NCI-H748 treated with DMSO at 0.1 percent for 48 hours (cell line): Measurements from ENCODE around the gene LIFR.
A peak's percentile ranks its signal among the peaks of the same experiment; 100 is the strongest.

Experiments
- DNase-seq: peaks from one replicate; lab custom pipeline; 2025; lab: John Stamatoyannopoulos, UW

Gene LIFR

DNA sequence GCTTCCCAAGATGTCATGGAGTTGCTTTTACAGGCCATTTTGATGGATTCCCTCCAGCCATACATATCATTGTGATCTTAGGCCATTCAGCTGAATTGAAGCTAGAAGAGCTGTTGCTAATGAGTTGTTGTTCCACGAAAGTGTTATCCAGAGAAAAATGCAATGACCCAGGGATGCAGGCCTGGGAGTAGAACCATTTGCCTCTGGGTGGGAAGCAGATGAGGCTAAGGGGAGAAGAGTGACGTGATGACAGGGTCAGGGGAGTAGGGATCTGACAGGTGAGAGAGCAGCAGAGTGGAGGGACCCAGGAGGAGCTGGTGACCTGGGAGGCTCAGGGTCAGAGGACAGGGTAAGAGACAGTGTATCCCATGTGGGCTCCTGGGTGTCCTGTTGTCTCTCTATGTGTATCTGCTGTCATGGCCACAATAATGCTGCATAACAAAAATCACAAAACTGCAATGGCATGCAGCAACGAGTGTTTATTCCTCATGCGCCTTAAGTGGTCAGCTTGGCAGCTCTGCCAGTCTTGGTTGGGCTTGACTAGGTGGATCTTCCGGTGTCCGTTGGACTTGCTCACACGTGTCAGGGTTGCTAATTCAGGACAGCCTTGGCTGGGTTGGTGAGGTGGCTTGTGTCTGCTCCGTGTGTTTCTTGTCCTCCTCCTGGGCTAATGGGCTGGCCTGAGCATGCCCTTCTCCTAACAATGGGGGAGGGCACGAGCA is 90.6 kb downstream of the LIFR start:
- DNase-seq = no peak

DNA sequence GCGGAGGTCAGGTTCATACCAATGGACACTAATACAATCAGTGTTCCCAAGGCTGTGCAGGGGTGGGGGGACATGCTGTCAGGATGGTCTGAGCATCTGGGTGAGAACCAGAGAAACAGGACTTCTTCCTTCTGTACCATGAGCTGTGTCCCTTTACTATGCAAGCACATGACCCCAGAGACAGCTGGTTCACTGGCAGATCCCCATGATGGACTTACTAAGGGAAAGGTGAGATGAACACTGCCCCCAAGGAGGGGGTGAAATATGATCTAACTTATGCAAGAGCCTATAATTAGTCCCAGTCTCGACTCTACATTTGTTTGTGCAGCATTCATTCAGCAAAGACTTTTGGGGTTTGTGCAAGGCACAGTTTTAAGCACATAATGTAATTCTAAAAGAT is 91.4 kb downstream of the LIFR start:
- DNase-seq = no peak

DNA sequence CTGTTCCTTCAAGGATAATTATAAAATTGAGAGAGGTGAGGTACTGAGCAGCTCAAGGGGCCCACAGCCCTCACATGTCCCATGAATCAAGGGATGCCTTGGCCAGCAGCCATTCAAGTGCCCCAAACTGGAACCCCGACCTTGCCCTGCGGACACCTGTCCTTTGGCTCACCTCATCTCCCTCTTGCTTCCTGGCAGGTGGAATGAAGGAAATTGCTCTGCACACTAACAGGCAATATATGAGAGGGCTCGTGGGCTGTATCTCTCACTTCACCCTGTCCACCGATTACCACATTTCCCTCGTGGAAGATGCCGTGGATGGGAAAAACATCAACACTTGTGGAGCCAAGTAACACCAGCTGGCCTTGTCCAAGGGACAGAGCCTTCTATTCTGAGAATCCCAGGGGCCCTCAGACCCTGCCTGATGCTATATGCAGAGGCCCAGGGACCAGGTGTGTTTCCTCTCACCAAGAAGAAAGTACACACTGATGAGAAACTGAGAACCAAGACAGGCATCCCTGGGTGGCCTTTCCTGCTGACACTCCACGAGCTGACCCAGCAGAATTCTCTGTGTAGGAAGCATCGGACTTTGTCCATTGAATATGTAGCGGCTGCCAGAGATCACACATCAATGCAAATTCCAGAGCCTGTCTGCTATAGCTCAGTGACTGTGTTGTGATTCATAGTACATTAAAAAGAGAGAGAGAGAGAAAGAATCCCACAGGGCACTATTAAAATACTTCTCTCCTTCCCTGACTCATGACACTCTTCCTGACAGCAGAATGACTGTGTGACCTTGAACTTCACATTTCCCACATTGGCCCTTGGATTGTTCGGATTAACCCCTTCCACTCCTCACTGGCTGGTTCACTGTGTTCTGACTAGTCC is 92.6 kb downstream of the LIFR start:
- no peak for DNase-seq

DNA sequence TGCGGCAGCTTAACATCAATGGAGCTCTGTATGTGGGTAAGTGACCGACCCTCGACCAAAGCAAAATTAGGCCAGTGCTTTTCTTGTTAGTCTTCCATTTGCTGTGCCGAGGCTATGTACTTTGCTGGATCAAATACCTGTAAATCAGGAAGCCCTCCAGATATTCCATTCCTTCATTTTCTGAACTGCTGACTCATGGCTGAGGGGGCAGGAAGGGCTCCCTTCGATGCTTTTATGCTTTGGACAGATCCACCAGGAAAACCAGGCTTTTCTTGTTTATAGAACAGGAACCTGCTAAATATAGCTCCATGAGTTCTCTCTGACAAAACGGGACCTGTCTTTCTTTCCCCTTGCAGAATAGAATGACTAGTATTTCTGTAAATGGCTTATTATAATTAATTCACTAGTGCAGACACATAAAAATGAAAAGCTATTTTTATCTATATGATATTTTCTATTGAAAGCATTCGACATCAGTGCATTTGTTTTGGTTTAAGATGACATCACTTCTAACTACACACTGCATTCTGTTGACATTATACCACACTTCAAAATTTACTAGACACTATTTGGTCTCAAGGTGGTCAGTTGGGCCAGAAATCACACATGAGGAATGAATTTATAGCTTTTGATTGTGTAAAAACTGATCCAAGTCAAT is 93.3 kb downstream of the LIFR start:
- no peak for DNase-seq

DNA sequence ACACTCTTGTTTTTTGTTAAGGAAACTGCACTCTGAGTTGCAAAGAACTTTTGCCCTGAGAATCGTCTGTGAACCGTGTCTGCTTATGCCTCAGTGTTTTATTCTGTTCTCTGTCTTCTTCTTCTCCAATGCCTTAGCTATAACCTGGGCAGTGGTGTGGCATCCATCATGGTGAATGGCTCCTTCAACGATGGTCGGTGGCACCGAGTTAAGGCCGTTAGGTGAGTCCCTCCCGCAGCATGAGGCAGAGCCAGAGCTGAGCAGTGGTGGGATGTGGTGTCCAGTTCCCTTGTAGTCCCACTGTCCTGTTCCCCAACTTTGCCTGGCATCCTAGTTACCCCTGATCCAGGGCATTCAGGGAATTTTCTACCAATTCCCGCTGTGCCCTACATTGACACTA is 98.3 kb downstream of the LIFR start:
- DNase-seq = no peak

DNA sequence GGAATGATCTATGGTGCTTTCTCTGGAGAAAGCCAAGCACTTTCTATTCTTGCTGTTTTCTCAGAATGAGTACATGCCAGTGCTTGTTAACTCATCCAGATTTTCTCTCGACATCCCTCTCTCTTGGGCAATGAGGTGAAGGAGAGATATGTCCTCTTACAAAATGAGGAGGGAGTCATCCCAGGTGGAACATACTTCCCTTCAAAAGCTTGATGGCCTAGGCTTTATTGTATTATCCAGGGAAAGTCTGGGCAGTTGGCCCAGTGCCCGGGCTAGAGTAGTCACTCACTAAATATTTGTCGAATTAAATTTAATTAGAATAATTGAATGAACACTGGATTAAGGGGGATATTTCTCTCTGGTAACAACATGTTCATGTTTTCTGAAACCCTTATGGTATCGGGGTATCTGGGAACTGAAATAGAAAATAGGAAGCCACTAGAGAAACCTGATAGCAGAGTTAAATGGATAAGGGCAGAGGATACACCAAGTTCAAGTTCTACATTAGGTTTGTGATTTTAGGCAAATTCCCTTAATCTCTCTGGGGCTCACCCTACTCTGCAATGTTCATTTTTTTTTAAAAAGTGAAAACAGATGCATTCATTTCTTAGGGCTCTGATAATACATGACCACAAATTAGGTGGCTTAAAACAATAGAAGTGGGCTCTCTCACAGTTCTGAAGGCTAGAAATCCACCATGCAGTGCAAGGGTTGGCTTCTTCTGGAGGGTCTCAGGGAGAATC is 99.6 kb downstream of the LIFR start:
- DNase-seq = peak; percentile 81

DNA sequence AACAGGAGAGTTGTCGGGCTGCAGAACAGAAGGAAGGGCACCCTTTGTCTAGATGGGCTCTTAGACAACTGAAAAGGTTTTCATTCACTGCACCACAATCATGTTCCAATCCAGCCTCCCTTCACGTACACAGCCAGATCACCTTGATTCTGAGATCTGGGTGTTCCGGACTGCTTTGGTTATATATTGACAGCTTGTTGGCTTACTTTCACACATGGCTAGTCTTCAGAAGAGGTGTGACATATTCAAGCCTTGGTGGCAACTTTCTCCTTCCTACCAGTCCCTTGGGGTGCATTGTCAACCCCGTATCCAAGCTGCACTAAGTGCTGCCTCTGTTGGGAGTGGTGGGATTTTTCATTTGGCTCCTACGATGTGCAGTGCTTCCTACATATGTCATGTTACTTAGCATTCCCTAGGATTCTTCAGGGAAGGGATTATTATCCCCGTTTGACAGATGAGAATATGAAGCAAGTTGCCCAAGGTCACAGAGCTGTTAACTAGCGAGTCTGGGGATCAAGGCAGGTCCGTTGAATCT is 100.6 kb downstream of the LIFR start:
- no peak for DNase-seq

DNA sequence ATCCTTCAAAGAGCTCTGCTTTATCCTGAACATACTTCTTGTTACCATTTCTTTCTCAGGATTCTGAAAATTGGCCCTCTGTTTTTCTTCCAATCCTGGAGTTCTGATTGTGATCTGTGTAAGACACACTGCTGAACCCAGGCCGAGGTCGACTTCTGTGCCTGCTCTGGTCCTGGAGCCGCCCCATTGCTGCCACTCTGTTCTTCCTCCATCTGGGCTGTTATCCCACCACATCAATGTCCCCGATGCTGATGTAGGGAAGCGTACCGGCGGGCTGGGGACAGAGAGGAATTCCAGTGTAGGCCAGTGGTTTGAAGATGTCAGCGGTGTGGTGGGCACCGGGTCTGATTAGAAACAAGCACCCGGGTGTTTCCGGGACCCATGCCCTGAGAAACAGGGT is 102.5 kb downstream of the LIFR start:
- no peak for DNase-seq

DNA sequence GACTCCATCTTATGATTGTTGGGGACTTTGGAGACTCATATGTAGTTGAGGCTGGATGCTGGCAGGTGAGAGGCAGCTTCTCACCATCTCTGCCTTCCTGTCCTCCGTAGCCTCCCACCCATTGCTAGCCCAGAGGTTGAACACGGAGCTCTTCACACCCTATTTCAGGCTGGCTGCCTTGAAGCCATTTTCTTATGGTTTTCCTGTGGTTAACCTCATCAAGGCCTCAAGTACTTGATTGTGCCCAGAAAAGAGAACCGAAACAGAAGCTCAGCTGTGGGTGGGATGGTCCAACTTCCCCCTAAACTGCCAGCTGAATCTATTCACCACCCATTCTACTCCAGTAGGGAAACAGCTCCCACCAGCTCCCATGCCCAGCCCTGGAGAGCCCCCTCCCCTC is 102.9 kb downstream of the LIFR start:
- no peak for DNase-seq

DNA sequence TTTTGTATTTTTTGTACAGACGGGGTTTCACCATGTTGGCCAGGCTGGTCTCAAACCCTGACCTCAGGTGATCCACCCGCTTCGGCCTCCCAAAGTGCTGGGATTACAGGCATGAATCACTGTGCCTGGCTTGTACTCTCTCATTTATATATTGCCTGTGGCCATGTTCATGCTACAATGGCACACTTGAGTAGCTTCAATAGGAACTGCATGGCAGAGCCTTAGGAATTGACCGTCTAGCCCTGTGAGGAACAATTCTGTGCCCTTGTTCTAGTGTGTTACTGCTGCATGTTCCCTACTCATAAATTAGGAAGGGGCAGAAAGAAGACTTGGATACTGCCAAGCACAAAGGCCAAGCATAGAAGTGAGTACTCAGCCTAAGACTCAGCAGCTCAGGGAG is 104.2 kb downstream of the LIFR start:
- DNase-seq = no peak

DNA sequence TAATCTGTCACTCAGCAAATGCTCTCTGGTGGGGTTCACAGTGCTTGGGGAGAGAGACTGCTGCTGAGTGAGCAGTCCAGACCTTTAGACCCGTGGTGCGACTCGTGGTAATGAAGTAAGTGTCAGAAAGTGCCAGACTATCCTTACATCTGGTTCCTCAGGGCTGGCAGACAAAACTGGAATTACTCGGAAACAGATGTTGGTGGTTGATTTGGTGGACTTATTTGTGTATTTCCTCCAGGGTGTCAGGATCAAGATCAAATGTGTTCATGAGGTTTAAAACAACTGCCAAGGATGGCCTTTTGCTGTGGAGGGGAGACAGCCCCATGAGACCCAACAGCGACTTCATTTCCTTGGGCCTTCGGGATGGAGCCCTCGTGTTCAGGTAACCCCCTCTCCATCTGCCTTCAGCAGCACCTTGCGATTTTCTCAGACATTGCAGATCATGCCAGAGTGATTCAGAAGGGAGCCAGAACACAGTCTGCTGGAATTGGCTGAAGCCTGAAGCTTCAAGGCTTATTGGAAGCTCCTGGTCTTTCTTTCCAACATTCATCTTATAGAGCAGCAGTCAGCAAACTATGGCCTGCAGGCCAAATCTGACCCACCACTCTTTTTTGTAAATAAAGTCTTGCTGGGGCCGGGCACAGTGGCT is 105.2 kb downstream of the LIFR start:
- no peak for DNase-seq

DNA sequence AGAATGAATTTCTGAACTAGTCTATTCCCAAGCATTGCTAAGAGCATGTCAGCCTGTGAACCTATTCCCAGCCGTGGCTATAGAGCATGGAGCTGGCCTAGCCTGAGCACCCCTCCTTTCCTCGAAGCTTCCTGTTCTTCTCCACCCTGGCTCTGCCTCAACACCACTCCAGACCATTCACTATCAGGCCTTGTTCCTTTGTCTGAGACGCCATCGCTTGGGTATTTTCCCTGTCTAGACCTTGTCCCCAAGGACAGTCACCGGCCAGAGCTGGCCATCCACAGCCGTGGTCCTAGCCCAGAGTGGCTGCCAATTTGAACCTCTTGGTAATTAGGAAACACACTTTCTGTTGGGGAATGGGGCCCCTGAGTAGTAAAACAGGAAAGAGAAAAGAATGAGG is 105.8 kb downstream of the LIFR start:
- no peak for DNase-seq

DNA sequence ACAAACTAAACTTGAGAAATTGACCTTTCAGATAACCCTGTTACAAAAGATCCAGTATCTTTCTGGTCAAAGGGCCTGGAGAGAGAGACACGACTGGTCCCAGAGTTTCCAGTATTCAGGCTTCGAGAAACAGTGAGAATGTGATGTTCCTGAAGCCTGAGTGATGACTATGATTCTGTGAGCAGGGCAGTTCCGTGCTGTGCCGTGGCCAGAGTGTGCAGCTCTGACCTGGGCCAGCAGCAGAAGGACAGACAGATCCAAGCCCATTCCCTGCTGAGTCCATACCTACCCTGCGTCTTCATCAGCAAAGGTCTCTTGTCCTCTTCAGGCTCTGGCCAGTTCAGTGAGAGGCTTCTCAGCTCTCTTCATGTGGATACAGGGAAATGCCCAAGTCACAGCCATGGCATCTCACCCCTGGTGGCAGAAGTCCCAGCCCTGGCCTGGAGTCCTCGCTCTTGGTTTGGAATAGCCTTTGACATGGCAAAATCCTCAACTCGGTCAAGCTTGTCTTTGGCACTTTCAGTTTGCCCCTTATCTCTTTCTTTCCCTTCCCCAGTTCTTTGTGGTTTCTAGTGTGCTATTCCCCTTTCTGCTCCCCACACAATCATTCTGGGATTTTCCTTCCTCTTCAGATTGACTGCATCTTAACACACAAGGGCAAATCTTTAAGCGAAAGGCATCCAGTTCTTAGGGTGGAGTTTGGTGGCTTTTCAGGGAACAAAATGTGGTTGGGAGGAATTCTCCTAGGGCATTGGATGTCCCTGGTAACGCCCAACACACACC is 107.7 kb downstream of the LIFR start:
- DNase-seq = no peak

DNA sequence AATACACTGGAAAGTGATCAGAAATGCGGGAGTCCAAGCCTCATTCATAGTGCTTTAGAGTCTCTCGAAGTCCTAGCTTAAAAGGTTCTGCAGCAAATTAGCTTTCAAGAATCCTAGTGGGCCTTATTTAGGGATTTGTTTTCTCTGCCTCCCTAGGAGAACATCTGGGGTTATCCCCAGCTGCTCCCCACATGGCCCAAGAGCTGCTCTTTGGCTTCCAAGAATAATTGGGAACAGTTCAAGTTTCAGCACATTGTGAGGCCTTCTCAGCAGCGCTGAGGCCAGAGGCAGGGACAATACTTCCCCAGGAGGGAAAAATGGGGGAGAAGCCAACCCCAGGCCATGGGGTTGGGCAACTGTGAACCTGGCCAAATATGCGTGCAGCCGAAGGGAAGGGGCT is 108.7 kb downstream of the LIFR start:
- no peak for DNase-seq

DNA sequence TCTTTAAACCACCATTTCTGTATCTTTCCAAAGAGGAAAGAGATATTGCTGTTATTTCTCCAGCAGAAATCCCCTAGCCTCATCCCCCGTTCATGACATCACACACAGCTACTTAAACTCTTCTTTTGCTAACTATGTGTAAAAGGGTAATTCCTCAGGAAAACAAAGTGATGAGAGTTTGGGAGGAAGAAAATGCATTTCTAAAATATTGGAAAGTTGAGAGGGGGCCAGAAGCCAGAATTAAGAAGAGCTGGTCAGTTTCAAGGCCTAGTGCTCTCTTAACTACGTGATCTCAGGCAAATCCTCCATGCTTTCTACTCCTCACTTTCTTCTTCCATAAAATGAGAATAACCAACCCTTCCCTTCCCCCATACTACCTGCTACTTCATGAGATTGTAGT is 109.4 kb downstream of the LIFR start:
- no peak for DNase-seq

DNA sequence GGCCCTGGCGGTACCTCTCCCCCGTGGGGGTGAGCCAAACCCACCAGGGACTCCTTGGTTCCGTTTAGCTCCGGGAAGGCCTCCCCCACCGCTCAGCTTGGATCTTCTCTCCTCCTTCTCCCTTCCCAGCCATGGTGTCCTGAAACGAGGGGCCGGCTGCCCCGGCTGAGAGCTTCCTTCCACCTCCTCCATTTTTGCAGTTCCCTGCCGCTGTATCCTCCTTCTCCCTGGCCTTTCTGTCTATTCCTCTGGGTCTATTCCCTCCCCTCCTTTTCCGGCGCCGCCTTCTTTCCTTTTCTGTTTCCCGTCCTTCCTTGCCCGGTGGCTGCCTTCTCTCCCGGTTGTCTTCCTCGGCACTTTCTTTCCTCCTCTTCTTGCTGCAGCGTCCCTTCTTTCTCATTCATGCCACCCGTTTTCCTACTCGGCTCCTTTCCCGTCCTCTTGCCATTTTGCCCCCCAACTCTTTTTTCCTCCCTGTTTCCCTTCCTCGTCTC is 110.4 kb downstream of the LIFR start:
- no peak for DNase-seq

DNA sequence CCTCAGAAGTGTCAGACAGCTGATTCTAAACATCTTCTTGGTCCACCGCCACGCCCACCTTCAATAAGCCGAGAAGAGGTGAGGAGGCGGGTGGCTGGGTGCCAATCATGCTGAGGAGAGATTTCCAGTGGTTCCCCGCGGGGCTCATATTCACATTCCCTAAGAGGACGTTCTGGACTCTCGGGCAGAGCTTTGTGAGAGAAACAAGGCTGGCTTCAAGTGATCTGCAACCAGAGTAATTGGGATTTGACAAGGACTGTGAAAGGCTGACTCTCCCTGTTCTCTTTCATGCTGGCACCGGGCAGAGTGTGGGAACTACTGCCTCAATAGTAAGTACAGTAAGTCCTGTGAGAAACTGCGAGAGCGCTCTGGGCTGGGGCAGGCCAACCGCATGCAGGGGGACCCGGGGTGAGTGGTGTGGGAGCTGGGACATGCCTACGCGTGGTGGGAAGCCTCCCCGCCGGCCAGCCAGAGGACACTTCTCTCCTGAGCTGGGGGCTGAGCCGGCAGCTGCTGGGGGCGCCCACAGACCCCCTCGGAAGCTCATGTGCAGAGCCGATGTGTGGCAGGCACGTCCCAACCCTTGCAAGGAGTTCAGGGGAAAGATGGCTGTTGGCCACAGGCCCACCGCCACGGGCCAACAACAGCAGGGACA is 110.9 kb downstream of the LIFR start:
- no peak for DNase-seq

DNA sequence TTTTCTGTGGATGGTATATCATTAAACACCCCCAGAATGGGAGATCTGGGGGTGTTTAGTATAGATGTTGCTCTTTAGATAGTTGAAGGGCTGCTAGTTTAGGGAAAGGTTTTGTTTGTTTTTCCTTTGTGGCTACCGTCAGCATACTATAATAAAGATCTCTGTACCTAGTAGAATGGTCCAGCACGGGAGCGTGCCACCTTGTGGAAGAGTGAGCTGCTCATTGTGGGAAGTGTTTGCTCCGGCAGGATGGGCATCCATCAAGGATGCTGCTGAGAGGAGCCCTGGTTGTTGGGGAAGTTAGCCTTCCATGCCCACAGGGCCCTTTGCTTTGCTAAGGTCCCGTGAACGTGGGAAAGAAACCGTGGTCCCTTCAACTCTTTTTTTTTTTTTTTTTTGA is 113.1 kb downstream of the LIFR start:
- no peak for DNase-seq

DNA sequence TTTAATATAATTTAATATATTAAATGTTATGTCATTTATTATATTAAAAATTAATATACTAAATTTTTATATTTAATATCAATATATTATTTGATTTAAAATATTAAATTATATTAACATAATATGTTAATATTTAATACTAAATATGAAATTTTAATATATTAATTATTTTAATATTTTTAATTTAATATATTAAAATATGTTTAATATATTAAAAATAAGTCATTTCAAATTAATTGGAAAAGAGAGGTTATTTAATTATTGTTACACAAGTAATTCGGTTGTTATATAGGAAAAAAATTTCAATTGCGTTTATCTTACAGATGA is 114.2 kb downstream of the LIFR start:
- no peak for DNase-seq
